IPS-11a (cell line): ENCODE data around the gene ZFAND2B.
"Not testable (repeated sequence)": the region's sequence is repeated elsewhere in the genome, so short reads cannot be mapped to it uniquely, and the experiment has no call there.

Experiments used
- H3K4me3 ChIP-seq: one replicate; pipeline ENCODE4 v1.5.1; 2013; ENCODE audit warnings: low read depth, low read length, control low read depth

Gene ZFAND2B

GRCh38 chr2:219175928-219176817 is 30.4 kb upstream of the ZFAND2B start:
- H3K4me3 ChIP-seq, result peak overlapping the region; percentile 78

DNA sequence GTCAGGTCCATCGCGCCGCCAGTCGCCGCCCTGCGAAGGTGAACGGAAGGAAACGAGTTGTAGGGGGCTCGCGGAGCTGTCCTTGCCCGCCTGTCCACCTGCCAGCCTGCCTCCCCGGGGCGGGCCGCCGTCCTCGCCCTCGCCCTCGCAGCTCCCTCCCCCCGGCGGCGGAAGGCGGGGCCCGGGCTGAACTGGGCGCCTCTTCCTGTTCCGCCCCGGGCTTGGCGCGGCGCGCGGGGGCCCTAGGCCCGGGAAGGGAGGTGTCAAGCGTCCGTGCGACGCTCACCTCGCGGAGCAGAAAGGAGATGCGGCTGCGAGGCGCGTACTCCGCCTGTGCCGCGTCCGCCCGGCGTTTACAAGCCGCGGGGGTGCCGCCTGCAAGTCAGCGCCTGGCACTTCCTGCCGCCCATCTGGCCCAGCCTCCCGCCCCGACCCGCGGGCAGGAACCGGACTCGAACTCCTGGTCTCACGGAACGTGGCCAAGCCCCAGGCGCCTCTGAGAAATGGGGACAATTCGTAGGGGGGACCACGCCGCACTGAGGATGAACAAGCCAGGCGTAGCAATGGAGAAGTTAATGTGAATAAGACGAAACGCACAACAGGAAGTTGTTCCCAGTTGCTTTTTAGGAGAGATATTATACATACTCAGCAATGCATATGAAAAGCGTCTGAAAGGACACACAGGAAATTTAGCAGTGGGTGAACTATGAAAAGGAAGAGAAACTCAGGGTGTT is 29.6 kb upstream of the ZFAND2B start, which contains the start of gene CNPPD1:
CNPPD1 (minus strand) TSS at position 108 of the 734 bp plus-strand sequence; CDS start at position 11, 97 bp downstream.
- H3K4me3 ChIP-seq, result peak within 1 kb of the TSS; percentile 78

DNA sequence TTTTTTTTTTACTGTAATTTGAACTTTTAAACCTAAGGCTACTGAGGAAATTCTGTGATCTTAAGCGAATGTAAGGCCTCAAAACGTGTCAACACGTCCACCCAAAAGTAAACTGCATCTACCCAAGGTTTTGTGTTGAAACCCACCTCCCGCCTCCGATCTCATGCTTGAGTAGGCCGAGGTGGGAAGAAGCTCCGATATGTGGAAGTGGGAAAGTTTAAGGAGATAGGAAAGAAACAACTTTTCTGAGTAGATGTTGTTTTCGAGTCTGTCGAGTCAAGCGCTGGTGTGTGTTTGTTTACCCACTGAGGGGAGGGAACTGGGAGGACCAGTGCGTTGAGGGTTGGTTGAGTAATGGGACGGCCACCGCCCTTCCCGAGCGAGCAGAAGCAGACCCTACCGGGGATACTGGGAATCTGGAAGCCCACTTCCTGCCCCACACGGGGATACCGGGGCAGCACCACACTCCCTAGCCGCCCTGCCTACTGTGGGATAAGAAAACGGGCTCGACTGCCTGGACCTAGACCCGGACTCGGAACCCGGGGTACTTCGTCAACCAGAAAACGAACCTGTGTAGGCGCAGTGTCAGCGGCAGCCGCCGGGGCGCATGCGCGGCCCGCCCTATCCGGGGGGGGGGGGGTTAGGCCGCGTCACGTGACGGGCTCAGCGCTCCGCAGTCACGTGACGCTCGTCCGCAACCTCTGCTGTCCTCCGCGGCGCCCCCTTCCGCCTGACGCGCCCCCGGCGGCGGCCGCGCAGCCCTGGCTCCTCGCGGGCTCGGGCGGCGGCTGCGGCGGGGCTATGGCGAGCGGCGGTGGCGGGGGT is 28.8 kb upstream of the ZFAND2B start, which contains the start of gene RETREG2:
RETREG2 (plus strand) TSS at position 724 of the 825 bp plus-strand sequence; CDS start at position 802, 78 bp downstream.
- H3K4me3 ChIP-seq, result peak within 1 kb of the TSS; percentile 78

GRCh38 chr2:219178377-219179175 is 28.0 kb upstream of the ZFAND2B start:
- peak overlapping the region; percentile 78 for H3K4me3 ChIP-seq

GRCh38 chr2:219179601-219180465 is 26.7 kb upstream of the ZFAND2B start:
- H3K4me3 ChIP-seq, result no peak overlapping the region

DNA sequence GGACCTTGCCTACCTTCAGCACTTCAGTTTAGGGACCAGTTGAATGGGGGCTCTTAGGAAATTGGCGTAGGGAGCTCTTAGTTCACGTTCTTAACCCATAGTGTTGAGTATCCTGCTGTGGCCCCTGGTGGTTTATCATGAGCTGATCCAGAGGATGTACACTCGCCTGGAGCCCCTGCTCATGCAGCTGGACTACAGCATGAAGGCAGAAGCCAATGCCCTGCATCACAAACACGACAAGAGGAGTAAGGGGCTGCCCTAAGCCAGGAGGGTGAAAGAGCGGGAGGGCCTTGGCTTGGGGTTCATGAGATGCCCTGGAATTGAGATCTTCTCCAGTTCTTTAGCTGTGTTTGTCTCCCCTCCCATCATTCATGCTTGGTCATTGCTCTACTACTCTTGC is 25.6 kb upstream of the ZFAND2B start:
- no peak overlapping the region for H3K4me3 ChIP-seq

DNA sequence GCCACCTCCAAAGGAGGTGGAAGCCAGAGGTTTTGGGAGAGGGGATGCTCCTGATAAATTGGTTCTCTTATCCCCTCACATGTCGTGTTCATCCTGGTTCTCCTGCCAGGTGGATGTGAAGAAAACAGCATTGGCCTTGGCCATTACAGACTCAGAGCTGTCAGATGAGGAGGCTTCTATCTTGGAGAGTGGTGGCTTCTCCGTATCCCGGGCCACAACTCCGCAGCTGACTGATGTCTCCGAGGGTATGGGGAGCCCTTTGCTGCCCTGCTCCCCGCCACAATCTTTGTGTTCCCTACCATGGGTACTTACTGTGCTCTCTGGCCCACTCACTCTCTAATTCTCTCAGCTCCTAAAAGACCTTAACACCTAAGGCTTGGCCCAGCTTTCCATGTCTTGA is 25.1 kb upstream of the ZFAND2B start:
- H3K4me3 ChIP-seq, result no peak overlapping the region

GRCh38 chr2:219182331-219183150 is 24.0 kb upstream of the ZFAND2B start:
- H3K4me3 ChIP-seq, result no peak overlapping the region

DNA sequence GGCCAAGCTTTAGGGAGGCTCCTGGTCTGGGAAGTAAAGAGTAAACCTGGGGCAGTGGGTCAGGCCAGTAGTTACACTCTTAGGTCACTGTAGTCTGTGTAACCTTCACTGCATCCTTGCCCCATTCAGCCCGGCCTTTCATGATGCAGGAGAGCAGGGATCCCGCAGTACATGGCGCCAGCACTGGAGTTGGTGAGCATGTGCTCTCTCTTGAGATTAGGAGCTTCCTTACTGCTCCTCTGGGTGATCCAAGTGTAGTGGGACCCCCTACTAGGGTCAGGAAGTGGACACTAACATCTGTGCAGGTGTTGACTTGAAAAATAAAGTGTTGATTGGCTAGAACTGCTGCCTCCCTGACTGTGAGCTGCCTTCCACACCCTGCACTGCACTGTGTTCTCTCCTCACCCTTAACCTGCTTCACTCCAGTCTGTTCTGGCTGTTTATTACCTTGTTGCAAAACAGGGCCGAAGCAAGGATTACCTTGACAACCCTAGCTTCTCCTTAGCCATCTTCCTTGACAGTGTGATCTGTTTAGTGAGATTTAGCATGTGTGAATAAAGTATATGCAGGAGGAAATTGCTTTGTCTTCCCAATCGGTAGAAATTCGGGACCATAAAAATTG is 23.3 kb upstream of the ZFAND2B start:
- no peak overlapping the region for H3K4me3 ChIP-seq

DNA sequence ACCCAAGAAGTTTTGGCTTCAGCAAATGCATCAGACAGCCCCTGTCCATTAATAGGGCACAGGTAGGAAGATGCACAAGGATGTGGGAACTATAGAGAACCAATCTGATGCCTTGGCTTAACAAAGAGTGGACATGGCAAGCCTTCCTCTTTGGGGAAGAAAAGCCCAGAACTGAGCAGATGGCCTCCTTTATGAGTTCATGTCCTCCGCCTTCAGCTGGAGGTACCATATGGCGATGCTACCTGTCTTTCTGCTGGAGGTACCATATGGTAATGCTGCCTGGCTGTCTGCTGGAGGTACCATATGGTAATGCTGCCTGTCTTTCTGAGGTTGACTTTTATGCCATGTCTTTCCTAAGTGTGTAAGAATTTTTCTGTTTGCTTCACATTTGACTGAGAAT is 22.5 kb upstream of the ZFAND2B start:
- no peak overlapping the region for H3K4me3 ChIP-seq

- H3K4me3 ChIP-seq, result no peak overlapping the region
Observed at GRCh38 chr2:219186754-219187456, 19.7 kb upstream of the ZFAND2B start.

- no peak overlapping the region for H3K4me3 ChIP-seq
Observed at GRCh38 chr2:219197388-219197787, 9.2 kb upstream of the ZFAND2B start.

GRCh38 chr2:219198974-219199373 is 7.6 kb upstream of the ZFAND2B start:
- H3K4me3 ChIP-seq, result no peak overlapping the region

- H3K4me3 ChIP-seq, result no peak overlapping the region
Observed at GRCh38 chr2:219199470-219200211, 6.9 kb upstream of the ZFAND2B start.

- H3K4me3 ChIP-seq, result not testable (repeated sequence)
Observed at GRCh38 chr2:219200502-219201326, 5.9 kb upstream of the ZFAND2B start.

- H3K4me3 ChIP-seq, result not testable (repeated sequence)
Observed at GRCh38 chr2:219201331-219201730, 5.3 kb upstream of the ZFAND2B start.
